HG02610 (cell line): ENCODE results near the gene AKT1.

ENCODE experiments used
- ATAC-seq: cut with Tn5 transposase; IDR thresholded peaks from one replicate; pipeline ENCODE4 v1.9.1; 2021; ENCODE audit warnings: mild to moderate bottlenecking, moderate library complexity; ENCODE audit not compliant: unreplicated experiment

AKT1 gene

DNA sequence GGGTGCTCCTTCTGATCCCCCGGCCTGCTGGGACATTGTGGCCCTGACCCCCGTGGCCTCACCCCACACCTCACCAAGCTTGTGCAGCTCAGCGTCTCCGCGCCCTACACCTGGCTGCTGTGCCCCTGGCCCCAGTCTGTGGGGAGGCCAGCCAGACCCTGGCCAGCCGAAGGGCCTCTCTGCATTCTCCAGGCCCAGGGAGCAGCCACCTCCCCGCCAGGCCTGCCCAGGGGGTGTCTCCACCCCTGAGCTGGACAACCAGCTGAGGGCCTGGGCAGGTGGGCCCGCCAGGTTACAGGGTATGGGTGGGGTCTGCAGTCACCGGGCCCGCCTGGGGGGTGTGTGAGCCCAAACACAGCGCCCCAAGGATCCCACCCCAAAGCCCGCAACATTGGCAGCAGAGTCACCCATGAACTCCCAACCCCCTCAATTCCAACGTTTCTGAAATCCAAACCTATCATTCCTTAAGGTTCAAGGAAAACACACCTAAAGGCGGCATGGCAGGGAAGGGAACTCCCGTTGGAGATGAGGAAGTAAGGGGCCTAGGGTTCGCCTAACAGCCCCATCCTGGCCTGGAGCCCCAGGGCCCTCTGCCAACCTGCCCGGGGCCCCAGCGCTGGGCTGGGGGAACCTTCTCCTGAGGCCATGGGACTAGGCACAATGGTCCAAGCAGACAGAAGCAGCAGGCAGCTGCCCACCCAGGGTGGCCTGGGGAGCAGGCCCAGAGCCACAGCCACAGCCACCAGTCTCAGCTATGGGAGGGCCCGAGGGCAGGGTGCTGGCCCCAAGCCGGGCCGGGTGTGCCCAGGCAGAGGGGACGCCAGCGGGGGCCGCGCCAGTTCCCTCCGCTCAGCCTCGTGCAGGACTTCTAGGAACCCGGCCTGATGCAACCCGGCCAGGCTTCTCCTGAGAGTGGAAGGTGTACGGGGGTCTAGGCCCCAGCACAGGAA is 8.5 kb downstream of the AKT1 start:
- no peak for ATAC-seq

DNA sequence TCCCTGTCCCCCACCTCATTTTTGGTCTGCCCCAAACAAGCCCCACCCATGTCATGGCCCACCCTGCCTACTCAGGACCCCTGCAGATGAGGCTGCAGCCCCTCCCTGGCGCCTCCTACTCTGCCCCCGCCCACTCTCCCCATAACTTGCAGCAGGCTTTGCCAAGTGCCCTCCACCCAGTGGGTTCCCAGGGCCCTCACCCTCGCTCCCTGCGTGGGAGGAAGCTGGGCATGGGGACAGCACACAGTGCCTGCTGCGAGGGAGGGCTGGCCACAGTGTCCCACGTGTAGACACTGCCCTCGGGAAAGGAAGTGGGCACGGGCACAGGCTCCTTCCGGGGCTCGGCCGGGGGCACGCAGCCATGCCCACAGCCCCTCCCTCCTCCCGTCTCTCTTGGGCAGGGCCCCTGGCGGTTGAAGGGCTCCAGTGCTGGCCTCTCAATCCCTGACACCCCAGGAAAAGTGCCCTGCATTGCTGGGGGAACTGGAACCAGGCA is 9.4 kb downstream of the AKT1 start:
- no peak for ATAC-seq

DNA sequence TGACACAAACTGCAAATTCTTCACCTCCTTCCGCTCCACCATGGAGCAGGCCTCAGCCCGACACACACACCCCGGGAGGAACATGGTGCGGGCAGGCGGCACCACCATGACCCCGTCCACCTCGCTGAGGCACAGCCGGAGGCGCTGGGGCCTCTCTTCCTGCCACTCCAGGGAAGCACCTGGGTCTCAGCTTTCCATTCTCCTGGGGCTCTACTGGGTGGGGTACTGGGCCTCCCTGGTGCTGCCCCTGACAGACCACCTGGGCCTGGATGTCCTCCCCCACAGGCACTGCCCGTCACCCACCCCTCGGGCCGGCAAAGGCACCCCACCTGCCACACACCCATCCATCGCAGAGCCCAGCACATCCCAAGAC is 9.9 kb downstream of the AKT1 start:
- no peak for ATAC-seq

- ATAC-seq: no peak
Observed at GRCh38 chr14:104784846-104785707, 10.5 kb downstream of the AKT1 start.

DNA sequence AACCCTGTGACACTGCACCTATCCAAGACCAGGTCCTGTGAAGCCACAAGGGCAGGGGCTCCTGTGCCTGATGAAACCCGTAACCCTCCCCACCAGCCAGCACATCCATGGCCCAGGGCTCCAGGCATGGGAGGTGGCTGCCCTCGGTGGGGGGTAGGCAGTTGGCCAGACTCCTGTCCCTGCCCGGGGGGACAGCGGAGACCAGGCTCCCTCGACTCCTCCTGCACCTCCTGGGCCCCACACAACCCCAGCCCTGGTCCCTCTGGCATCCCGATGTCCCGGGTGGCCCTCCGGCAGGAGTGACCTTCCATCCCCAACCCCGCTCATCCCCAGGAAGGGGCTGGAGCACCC is 11.4 kb downstream of the AKT1 start:
- no peak for ATAC-seq

DNA sequence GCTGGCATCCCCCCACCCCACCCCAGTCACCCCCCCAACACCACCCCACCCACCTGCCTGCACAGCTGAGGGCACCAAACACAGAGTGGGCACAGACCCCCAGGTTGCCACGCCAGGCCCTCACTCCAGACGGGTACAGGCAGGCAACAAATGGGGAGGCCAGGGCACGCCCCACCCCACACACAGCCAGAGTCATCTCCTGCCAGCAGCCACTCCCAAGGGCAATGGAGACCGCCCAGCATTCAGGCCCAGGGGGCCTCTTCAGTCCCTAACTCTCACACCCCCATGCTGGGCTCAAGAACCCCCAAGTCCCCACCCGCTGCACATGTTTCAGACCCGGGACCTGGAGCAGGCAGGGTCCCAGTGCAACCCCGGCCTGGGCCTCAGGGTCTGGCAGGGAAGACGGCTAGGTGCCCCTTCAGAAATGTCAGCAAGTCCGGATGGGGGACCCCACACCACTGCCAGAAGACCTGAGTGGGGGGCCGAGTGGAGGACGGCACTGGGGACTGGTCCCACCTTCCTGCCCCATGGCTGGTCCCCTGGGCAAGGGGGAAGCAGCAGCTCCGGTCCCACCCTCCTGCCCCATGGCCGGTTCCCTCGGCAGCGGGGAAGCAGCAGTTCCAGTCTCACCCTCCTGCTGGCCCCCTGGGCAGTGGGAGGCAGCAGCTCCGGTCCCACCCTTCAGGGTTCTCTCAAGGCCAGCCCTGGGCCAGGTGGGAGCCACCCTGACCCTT is 11.9 kb downstream of the AKT1 start:
- ATAC-seq: no peak

- ATAC-seq: no peak
Observed at GRCh38 chr14:104782808-104783139, 12.8 kb downstream of the AKT1 start.

- ATAC-seq: no peak
Observed at GRCh38 chr14:104782086-104782807, 13.3 kb downstream of the AKT1 start.

DNA sequence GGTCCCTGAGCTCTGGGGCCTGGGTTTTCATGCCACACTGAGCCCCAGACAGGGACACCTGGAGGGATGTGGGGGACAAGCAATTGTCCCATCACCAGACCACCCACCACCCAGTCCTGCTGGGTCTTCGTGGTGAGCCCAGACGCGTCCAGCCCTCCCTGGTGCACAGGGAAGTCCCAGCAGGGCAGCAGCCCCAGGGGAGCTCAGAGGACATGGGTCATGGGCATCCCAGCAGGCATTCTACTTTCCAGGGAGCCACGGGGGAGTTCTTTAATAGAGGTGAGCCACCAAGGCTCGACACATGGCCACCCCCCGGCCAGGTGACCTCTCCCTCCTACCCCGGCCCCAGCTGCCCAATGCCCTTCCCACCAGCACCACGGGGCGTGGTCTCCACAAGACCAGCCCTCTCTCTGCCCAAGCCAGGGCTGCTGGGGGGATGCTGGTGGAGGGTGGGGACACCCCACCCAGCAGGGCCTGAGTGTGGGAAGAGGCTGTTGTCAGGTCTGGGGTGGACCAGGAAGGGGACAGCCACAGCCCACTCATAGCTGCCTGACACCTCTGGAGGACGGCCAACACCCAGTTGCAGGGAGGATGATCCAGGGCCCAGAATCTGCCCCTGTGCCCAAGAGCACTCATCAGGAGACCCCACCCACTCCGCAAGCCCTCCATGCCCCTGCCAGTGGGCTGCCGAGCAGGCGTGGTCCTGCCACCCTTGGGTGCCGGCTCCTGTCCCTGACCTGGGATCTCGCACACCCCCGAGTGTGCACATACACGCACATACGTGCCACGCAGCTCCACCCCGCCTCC is 14.1 kb downstream of the AKT1 start:
- ATAC-seq: no peak

- no peak for ATAC-seq
Observed at GRCh38 chr14:104780513-104781030, 15.0 kb downstream of the AKT1 start.

DNA sequence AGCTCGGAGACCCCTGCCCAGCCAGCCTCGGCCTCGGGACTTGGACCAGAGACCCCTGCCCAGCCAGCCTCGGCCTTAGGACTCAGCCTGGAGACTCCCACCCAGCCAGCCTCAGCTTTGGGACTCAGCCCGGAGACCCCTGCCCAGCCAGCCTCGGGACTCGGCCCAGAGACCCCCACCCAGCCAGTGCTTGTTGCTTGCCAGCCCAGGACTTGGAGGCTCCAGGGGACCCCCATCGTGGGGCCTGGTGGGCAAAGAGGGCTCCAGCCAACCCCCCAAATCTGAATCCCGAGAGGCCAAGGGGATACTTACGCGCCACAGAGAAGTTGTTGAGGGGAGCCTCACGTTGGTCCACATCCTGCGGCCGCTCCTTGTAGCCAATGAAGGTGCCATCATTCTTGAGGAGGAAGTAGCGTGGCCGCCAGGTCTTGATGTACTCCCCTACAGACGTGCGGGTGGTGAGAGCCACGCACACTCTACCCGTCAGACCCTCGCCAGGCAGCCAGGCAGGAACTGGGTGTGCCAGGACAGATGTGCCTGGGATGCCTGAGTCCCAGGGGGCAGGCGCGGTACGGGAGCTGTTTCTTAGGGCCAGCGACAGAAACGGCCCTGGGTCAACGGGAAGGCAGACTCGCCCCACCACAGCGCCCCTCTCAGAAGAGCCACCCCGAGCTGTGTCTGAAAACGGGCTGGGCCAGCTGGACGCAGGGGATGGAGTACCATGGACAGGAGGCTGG is 15.6 kb downstream of the AKT1 start:
- ATAC-seq: no peak

DNA sequence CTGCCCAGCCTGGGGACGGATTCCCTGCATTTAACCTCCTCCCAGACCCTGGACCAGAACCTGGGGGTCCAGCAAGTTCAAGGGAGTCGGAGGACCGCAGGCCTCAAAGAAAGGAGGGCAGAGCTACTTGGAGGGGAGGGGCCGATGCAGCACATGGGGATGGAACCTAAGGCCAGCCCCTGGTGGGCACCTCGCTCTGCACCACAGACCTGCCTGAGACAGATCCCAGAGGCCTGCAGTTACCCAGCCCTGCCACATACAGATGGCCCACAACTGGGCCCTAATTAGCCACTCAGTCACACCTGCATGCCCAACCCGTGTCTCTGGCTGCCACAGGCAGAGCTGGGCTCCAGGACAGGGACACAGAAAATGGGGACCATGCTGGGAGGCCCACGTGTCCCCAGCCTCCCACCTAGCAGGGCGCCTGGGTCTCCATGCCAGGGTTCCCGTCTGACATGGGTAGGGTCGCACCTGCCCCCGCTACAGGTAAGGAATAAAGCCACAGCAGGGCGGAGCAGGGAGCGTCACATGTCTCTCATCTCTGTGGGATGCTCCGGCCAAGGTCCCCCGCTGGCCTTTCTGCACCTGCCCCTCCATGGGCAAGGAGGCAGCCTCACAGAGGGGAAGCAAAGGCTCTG is 16.7 kb downstream of the AKT1 start:
- ATAC-seq: no peak

GRCh38 chr14:104777808-104778249 is 17.7 kb downstream of the AKT1 start:
- ATAC-seq: no peak

GRCh38 chr14:104776961-104777807 is 18.4 kb downstream of the AKT1 start:
- no peak for ATAC-seq

DNA sequence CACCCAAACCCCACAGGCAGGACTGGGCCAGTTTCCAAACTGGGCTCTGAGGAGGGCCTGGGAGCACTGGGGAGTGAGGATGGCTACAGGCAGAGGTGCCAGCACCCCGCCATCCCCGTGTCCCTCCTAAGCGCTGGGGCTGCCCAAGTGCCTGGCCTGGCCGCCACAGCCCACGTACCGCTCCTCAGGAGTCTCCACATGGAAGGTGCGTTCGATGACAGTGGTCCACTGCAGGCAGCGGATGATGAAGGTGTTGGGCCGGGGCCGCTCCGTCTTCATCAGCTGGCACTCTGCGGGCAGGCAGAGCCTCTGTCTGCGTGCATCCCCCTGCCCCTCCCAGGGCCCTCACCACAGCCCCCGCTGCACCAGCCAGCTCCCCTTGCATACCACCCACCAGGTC is 19.1 kb downstream of the AKT1 start:
- ATAC-seq: no peak

DNA sequence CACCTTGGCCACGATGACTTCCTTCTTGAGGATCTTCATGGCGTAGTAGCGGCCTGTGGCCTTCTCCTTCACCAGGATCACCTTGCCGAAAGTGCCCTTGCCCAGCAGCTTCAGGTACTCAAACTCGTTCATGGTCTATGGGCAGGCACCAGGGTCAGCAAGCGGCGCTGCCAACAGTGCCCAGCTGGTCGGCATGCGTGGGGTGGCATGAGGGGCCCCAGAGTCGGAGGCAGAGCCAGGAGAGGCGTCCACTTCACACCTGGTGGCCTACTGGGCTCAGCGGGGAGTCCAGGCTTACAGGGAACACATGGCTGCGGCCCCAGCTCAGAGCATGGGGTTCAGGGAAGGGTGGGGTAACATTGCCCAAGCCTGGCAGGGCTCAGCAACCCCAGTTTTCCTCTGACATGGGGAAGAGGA is 20.5 kb downstream of the AKT1 start:
- ATAC-seq: no peak

GRCh38 chr14:104774453-104775072 is 21.0 kb downstream of the AKT1 start:
- ATAC-seq: no peak
